Activated T-helper 2 cell treated with anti-CD3 and anti-CD28 coated beads, Interferon-gamma antibody, Interleukin-2, Interleukin-4, amounts not matched to agents 10 μg/mL and 5 μg/mL and 100 μg/mL, durations not matched to agents 14 hours and 24 hours and 36 hours (primary cell): ENCODE results near the gene JAG2. TPM values are rescaled to one million over a fixed set of nuclear protein-coding genes. Genes with fewer than 3 reads are reported as not detected.
A peak's percentile ranks its signal among the peaks of the same experiment; 100 is the strongest.

Experiments
- DNase-seq: peaks from one replicate; pipeline ENCODE4 v3.0.0; 2021; ENCODE audit warnings: low spot score
- H3K27ac Mint-ChIP-seq: one replicate; pipeline ENCODE4 v1.8.0; 2021; ENCODE audit warnings: mixed read lengths
- H3K27me3 Mint-ChIP-seq: one replicate; pipeline ENCODE4 v1.8.0; 2021; ENCODE audit warnings: low read depth, mixed read lengths
- H3K36me3 Mint-ChIP-seq: one replicate; pipeline ENCODE4 v1.8.0; 2021; ENCODE audit warnings: low read depth, mixed read lengths
- H3K4me1 Mint-ChIP-seq: one replicate; pipeline ENCODE4 v1.8.0; 2021; ENCODE audit warnings: low read depth, mixed read lengths
- H3K4me3 Mint-ChIP-seq: one replicate; pipeline ENCODE4 v1.8.0; 2021; ENCODE audit warnings: low read depth, mild to moderate bottlenecking, moderate library complexity, mixed read lengths
- H3K9me3 Mint-ChIP-seq: one replicate; pipeline ENCODE4 v1.8.0; 2021; ENCODE audit warnings: mixed read lengths
- intact Hi-C: fragments of 100-400 bp; cut with micrococcal nuclease; formaldehyde crosslinking; loops from one replicate; pipeline ENCODE4 v1.15.1; 2023
- total RNA-seq: library from RNA; stranded (reverse); gene quantifications from 2 replicates; pipeline ENCODE4 v1.2.3, GENCODE V29; 2022

The JAG2 gene
- total RNA-seq, 1 donor from 2014 or later, result 3.2 TPM

GRCh38 chr14:105173901-105174894 lies 5.6 kb upstream of the JAG2 start:
- Mint-ChIP-seq H3K36me3 (no peaks in the 10 kb centered on the region), H3K9me3 (no peaks in the 10 kb centered on the region), H3K27ac (peak overlapping the region; percentile 59), H3K27me3 (peaks cover 10% of the 10 kb centered on the region), H3K4me1 (peaks cover 11% of the 10 kb centered on the region), H3K4me3 (no peak overlapping the region)
- intact Hi-C loops, result no loop called here
- peak; percentile 33 for DNase-seq

DNA sequence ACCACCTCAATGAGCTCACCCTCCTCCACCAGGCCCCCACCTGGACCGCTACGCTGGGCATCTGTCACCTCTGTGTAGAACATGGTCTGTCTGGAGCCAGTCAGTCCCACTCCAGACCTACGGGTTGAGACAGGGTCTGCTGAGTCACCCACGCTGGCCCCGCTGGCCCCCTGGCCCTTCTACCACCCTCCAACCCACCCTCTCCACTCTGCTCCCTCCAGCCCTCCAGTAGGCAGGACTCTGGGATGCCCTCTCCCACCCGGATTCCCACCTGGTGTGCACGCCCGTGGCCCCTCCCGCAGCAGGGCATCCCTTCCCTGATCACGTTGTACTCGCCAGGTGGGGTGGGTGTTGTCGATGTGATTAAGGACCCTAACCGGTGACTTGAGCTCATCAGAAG lies 4.6 kb upstream of the JAG2 start:
- no peak overlapping the region for H3K4me3 Mint-ChIP-seq
- H3K27me3 Mint-ChIP-seq, result peaks cover 10% of the 10 kb centered on the region
- H3K36me3 Mint-ChIP-seq, result no peaks in the 10 kb centered on the region
- DNase-seq, result no peak
- no peaks in the 10 kb centered on the region for H3K9me3 Mint-ChIP-seq
- intact Hi-C loops, result no loop called here
- H3K4me1 Mint-ChIP-seq, result peaks cover 11% of the 10 kb centered on the region
- H3K27ac Mint-ChIP-seq, result no peak overlapping the region

- H3K27ac Mint-ChIP-seq, result no peak overlapping the region
- no peaks in the 10 kb centered on the region for H3K36me3 Mint-ChIP-seq
- peaks cover 11% of the 10 kb centered on the region for H3K4me1 Mint-ChIP-seq
- no peak overlapping the region for H3K4me3 Mint-ChIP-seq
- no peak for DNase-seq
- H3K27me3 Mint-ChIP-seq, result peaks cover 10% of the 10 kb centered on the region
- H3K9me3 Mint-ChIP-seq, result no peaks in the 10 kb centered on the region
- intact Hi-C loops, result no loop called here
Observed at GRCh38 chr14:105172476-105172875, 3.9 kb upstream of the JAG2 start.

DNA sequence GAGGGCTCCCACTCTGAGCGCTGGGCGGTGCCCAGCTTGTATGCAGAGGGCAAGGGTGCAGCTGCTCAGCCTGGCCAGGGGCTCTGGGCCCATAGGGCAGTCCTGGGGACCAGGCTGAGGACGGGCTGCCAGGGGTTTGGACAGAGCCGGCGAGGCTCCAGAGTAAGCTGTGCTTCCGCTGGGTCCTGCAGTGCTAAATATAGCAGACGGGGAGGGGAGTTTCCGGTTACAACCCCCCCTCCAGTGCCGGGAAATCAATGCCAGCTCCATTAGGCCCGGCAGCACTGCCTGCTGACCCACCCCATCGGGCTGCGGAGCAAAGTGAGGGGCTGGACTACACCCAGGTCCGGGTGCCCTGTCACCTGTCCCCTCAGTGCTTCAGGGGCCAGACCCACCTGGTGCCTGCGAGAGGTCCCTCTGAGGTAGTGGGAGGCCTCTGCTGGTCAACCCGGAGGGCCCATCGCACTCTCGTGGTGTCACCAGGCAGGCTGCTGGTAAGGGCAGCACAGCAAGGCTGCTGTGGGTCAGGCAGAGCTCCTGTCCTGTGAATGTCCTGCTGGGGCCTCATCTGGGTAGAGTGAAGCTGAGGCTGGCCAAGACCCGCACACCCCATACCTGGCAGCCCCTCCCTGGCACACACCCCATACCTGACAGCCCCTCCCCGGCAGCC lies 2.6 kb upstream of the JAG2 start:
- Mint-ChIP-seq H3K4me1 (peaks cover 11% of the 10 kb centered on the region), H3K27ac (no peak overlapping the region), H3K27me3 (peaks cover 19% of the 10 kb centered on the region), H3K4me3 (no peak overlapping the region), H3K36me3 (no peaks in the 10 kb centered on the region), H3K9me3 (no peaks in the 10 kb centered on the region)
- no peak for DNase-seq
- intact Hi-C loops, result no loop called here

DNA sequence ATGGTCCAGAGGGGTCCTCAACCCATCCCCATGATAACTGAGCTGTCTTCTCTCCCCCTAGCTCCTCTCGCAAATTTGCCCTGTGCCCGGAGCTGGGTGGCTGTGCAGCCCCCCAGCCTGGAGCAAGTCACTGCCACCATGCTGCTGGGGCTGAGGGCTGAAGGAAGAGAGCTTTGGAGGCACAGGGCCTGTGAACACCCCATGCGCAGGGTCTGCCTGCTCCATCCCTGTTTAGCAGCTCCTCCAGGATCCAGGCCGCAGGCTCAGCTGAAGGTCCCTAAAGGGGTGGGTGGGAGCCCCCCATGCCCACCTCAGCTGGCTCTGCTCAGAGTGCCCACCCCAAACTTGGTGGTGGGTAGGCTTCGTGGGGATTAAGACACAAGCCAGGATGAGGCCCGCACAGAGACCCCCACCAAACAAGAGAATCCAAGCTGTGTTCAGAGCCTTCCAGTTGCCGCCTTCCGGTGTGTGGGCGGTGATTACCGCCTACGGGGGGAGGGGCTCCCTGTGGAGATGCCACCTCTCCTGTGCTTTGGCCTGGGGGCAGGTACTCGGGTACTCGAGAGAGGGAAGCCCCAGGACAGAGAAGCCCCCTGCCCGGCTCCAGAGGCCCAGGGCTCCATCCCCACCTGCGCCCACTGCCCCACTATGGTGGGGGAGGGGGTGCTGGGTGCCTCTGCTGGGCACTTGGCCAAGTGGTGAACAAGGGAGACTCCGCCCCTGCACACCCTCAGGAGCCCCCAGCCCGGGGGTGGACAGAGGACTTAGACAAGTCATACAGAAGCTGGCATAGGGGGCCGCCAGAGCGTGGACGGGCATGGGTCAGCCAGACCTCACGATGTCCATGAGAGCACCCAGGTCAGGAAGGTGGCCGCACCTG lies 1.4 kb upstream of the JAG2 start:
- Mint-ChIP-seq H3K36me3 (no peaks in the 10 kb centered on the region), H3K27me3 (peaks cover 19% of the 10 kb centered on the region), H3K27ac (no peak overlapping the region), H3K4me3 (peak overlapping the region; percentile 76), H3K9me3 (no peaks in the 10 kb centered on the region), H3K4me1 (peaks cover 11% of the 10 kb centered on the region)
- intact Hi-C loops, result loop anchor here (5.0 kb wide), 1 partner anchor 78 kb away; no protein-coding TSS in a partner anchor
- no peak for DNase-seq

DNA sequence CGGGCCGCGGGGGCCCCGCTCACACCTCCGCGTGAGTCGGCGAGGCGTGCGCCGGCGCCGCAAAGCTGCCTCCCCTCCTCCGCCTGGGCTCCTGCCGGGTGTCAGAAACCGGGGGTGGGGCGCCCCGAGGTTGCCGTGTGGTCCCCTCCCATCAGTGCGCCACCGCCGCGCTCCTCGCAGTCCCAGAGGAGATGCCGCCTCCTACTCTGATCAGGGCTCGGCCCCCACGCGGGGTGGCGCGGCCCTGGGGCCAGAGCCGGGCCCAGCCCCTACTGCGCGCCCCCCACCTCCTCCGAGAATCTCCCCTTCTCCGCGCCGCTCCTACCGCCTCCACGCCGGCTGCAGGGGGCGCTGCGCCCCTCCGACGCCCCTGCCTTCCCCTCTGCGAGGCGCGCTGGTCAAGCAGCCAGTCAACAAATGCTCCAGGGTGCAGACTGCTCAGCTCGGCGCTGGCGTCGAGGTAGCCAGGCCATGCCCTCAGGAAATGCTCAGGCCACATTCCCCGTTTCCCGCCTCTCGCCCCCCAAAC lies 467 bp upstream of the JAG2 start:
- H3K9me3 Mint-ChIP-seq, result no peaks in the 10 kb centered on the region
- H3K27ac Mint-ChIP-seq, result no peak overlapping the region
- no peaks in the 10 kb centered on the region for H3K36me3 Mint-ChIP-seq
- H3K4me3 Mint-ChIP-seq, result peak overlapping the region; percentile 54
- H3K27me3 Mint-ChIP-seq, result peaks cover 19% of the 10 kb centered on the region
- no peak for DNase-seq
- intact Hi-C loops, result loop anchor here (5.0 kb wide), 1 partner anchor 77 kb away; no protein-coding TSS in a partner anchor
- peaks cover 6% of the 10 kb centered on the region for H3K4me1 Mint-ChIP-seq

GRCh38 chr14:105168093-105168420 lies 519 bp downstream of the JAG2 start:
- no peak overlapping the region for H3K4me3 Mint-ChIP-seq
- peaks cover 19% of the 10 kb centered on the region for H3K27me3 Mint-ChIP-seq

DNA sequence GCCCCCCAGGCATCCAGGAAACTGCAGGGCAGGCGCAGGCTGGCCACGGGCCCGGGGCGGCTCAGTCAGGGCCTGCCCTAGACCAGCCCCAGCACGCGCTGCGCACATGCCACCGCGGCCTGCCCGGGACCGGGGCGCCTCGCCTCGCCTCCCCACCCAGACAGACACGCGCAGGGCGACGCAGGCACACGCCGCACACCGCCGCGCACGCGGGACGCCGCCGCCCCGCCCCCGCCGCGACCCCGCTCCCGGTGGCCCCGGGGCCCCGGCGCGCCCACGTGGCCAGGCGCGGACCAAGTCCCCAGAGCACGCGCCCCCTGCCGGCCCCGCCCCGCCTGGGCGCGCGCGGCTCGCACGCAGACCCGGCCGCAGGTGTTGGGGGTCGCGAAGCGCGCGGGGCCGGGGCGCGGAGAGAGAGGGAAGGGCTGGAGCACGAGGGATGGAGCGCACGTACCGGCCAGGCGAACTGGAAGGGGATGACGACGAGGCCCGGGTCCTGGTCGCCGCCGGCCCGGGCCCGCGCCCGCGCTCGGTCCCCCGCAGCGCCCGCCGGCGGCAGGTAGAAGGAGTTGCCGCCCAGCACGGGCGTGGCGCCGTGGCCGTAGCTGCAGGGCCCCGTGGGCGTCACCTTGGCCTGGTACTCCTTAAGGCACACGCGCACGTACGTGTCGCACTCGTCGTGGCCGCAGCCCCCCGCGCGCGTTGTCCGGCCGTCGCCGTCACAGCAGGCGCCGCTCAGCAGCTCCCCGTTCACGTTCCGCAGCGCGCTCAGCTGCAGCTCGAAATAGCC lies 1.1 kb downstream of the JAG2 start:
- H3K4me1 Mint-ChIP-seq, result peaks cover 6% of the 10 kb centered on the region
- DNase-seq, result no peak
- H3K36me3 Mint-ChIP-seq, result no peaks in the 10 kb centered on the region
- no peaks in the 10 kb centered on the region for H3K9me3 Mint-ChIP-seq
- peaks cover 19% of the 10 kb centered on the region for H3K27me3 Mint-ChIP-seq
- no peak overlapping the region for H3K4me3 Mint-ChIP-seq
- intact Hi-C loops, result loop anchor here (5.0 kb wide), 1 partner anchor 75 kb away; no protein-coding TSS in a partner anchor
- H3K27ac Mint-ChIP-seq, result no peak overlapping the region

More at GRCh38 chr14:105168093-105168420, 519 bp downstream of the JAG2 start:
- Mint-ChIP-seq H3K36me3 (no peaks in the 10 kb centered on the region), H3K4me1 (peaks cover 6% of the 10 kb centered on the region), H3K27ac (no peak overlapping the region), H3K9me3 (no peaks in the 10 kb centered on the region)
- intact Hi-C loops, result loop anchor here (5.0 kb wide), 1 partner anchor 76 kb away; no protein-coding TSS in a partner anchor
- no peak for DNase-seq

DNA sequence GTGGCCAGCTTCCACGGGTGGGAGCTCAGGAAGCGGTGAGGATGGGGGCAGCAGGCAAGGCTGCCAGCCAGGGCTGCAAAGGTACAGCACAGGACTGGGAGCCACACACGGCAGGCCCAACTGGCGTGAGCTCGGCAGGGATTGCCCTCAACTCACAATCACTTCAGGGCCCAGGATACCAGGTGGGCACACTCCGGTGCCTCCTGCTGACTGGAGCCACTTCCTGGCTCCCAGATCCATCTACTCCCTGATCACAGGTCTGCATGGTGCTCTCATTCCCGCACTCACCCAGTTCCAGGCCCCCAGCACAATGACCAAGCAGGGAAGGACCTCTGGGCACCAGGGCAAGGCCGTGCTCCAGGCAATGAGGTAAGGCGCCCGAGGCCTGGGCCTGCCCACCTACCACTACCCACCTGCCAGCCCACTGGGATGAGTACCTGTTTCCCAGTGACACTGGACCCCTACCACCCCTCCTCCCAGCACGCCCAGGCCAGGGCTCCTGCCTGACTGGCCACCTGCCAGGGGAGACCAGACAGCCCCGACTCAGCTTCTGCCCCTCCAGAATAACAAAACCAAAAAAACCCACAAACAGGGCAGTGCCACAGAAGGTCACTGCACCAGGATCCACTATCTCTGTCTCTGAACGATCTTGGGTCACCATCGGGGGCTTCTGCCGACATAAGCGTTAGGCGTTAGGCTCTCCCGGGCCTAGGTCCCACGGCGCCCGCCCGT lies 1.8 kb downstream of the JAG2 start:
- Mint-ChIP-seq H3K4me3 (peak overlapping the region; percentile 8), H3K9me3 (no peaks in the 10 kb centered on the region), H3K4me1 (peaks cover 6% of the 10 kb centered on the region), H3K36me3 (no peaks in the 10 kb centered on the region), H3K27me3 (peaks cover 17% of the 10 kb centered on the region), H3K27ac (no peak overlapping the region)
- intact Hi-C loops, result loop anchor here (5.0 kb wide), 1 partner anchor 74 kb away; no protein-coding TSS in a partner anchor
- DNase-seq, result no peak

GRCh38 chr14:105165761-105166485 lies 2.7 kb downstream of the JAG2 start:
- no peaks in the 10 kb centered on the region for H3K36me3 Mint-ChIP-seq
- intact Hi-C loops, result loop anchor here (5.0 kb wide), 1 partner anchor 74 kb away; no protein-coding TSS in a partner anchor
- H3K4me1 Mint-ChIP-seq, result peaks cover 6% of the 10 kb centered on the region
- no peaks in the 10 kb centered on the region for H3K9me3 Mint-ChIP-seq
- peaks cover 16% of the 10 kb centered on the region for H3K27me3 Mint-ChIP-seq
- no peak for DNase-seq
- H3K4me3 Mint-ChIP-seq, result peak overlapping the region; percentile 5
- no peak overlapping the region for H3K27ac Mint-ChIP-seq
